SKM-1 treated with dmso at 0.1 percent for 144 hours (cell line): ENCODE data around the gene SDK1.
"Not testable (repeated sequence)": the region's sequence is repeated elsewhere in the genome, so short reads cannot be mapped to it uniquely, and the experiment has no call there.

Experiments used
- DNase-seq: peaks from one replicate; lab custom pipeline; 2025; ENCODE audit not compliant: unreplicated experiment; lab: John Stamatoyannopoulos, UW

Gene SDK1

DNA sequence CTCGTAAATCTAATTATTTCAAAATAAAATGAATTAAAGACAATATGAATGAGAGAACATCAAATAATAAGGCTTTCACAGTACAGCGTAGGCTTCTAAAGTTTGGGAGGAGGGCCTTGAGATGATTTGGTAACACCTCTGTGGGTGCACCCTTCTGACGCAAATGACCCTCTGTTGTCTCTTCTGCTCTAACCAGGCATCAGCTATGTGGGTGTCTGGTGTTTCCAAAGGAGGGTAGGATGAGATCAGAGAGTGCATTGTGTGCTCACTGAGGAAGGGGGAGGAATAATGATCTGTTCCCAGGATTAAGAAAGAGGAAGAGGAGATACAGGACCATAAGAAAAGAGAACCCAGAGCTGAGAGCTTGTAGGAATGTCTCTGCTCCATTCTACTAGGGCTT lies 420.4 kb downstream of the SDK1 start:
- DNase-seq = no peak

- DNase-seq = no peak
Measured at GRCh38 chr7:3722396-3722922, 421.4 kb downstream of the SDK1 start.

DNA sequence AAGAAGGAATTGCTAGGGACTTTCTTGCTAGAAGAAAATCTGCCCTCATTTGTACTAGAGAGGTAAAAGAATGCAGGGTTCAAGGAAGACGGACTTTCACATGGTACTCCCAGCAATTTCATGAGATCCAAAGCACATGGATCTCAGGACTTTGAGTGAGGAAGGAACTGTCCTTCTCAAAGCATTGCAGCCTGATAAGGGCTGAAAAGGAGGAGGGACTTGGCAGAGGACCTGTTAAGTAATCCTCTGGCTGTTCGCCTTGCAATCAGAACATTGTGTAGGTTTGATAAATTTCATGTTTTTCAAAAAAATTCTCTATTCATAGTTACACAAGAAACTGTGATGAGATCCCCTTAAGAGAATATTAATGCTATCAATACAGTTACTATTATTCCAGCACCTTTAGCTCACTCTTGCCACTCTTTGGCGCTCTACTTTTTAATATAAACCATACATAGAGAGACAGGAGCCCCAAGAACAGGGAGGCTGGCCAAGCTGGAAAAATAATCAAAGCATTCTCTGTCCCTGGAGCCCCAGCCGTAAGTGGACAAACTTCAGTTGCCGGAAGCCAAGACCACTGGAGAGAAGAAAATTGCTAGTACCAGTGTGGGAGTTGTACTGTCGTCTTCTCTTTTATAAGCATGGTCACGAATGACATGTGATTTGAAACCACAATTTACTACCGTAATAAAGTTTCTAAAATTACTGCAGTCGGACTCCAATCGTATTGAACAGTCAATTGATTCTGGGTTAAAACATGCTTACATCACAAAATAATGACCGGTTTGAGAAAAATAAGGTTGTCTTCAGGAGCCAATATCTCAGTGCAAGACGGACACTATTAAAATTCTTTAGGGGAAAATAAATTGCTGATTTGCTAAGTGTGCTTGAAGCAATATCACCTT lies 424.4 kb downstream of the SDK1 start:
- no peak for DNase-seq

DNA sequence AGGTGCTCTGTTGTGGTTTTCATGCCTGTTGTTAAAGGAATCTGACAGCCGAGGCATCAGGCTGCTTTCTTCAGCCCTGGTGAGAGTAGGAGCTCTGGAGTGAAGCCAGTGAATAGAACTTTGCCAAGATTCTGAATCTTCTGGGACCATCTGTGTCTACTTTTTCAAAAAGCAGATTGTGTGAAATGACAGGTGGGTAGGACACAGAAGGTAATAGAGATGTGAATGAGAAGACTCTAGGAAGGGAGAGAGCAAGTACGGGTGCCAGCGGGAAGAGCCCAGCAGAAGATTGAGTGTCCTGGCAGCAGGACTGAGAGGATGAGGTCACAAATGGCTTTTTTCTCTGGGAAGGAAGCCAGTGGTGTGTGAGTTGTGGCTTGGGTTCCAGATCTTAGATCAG lies 429.2 kb downstream of the SDK1 start:
- DNase-seq = no peak

GRCh38 chr7:3732395-3733005 lies 431.4 kb downstream of the SDK1 start:
- DNase-seq = no peak

DNA sequence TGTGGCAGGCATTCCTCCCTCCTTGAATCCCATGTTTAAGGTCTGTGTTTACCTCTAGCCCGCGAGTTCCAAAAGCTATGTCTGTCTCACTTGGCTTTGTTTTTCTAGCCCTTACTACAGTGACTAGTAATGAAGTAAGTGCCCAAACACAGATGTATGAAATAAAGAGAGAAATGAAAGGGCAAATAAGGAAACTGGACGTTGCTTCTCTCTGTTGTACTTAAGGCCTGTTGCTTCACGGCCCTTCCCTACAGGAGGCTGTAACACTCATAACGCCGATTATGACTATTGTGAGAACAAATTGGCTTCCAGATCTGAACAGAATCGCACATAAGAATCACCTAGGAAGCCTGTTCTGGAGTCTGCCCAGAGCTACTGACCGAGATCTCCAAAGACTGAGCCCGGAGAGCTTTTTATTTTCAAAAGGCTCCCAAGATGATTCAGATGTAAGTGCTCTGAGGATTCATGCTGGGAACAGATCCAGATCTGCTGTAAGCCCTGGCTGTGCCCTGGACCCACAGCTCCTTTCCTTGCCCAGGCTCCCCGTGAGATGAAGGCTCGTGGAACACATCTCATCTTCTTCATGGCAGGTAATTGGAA lies 432.6 kb downstream of the SDK1 start:
- DNase-seq = no peak

GRCh38 chr7:3738964-3739363 lies 437.9 kb downstream of the SDK1 start:
- no peak for DNase-seq

DNA sequence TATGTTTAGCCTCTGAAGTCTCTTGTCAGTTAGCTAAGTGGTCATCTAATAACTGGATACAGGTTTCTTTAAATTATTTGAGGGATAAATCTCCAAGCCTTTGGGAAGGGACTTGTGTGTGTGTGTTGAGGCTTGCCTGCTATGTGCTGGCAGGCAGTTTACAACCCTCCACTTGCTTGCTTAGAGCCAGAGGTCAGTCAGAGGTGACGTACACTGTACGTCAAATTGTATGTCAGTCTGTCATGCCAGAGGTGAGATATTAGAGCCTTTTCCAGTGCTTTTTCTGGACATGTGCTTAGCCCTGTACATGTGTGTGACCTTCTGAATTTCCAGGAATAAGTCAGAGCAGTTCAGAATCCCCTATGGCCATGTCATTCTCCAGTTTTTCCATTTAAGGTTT lies 438.9 kb downstream of the SDK1 start:
- DNase-seq = no peak

DNA sequence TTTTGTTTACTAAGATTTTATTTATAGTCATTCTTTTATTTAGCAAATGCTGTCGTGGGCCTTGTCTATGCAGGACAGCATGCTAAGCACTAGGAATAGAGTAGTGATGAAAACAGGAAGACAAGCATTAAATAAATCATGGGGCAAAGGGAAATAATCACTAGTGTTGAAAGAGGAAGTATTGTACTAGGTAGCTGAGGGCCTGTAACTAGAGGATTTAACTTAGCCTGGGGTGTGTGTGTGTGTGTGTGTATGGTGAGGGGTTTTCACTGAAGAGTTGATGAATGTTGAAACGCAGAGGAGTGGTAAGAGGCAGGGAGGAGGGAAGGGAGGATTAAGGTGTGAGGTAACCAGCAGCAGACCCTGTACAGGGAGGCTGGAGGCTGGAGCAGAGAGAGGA lies 446.4 kb downstream of the SDK1 start:
- DNase-seq = peak; percentile 53

DNA sequence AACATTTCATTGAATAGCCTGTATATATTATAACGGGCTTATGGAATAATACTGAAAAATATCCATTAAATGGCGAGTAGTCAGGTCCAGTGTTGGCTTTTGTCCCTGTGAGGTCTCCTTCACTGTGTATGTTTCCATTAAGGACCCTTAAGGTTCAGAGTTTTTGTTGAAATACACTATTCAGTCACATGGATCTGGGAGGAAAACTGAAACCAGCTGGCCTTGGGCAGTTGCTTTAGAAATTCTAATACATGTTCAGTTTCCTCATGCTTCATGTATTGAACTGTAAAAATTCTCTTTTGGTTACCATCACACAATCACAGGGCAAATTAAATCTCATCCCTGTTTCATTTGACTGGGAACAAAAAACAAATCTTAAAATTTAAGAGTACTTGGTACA lies 447.3 kb downstream of the SDK1 start:
- no peak for DNase-seq

GRCh38 chr7:3753868-3754267 lies 452.8 kb downstream of the SDK1 start:
- no peak for DNase-seq

GRCh38 chr7:3754493-3755341 lies 453.7 kb downstream of the SDK1 start:
- DNase-seq = no peak

DNA sequence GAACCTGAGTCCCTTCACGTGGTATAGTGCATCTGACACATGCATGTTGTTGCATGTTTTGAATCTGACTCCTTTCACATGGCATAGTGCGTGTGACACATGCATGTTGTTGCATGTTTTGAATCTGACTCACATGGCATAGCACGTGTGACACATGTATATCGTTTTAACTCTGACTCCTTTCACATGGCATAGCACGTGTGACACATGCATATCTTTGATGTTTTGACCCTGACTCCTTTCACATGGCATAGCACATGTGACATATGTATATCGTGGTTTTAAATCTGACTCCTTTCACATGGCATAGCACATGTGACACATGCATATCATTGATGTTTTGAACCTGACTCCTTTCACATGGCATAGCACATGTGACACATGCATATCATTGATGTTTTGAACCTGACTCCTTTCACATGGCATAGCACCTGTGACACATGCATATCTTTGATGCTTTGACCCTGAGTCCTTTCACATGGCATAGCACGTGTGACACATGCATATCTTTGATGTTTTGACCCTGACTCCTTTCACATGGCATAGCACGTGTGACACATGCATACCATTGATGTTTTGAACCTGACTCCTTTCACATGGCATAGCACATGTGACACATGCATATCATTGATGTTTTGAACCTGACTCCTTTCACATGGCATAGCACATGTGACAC lies 454.9 kb downstream of the SDK1 start:
- not testable (repeated sequence) for DNase-seq

- DNase-seq = peak; percentile 9
Measured at GRCh38 chr7:3757059-3757458, 456.0 kb downstream of the SDK1 start.

- no peak for DNase-seq
Measured at GRCh38 chr7:3760651-3761050, 459.6 kb downstream of the SDK1 start.

- no peak for DNase-seq
Measured at GRCh38 chr7:3762146-3762831, 461.2 kb downstream of the SDK1 start.

DNA sequence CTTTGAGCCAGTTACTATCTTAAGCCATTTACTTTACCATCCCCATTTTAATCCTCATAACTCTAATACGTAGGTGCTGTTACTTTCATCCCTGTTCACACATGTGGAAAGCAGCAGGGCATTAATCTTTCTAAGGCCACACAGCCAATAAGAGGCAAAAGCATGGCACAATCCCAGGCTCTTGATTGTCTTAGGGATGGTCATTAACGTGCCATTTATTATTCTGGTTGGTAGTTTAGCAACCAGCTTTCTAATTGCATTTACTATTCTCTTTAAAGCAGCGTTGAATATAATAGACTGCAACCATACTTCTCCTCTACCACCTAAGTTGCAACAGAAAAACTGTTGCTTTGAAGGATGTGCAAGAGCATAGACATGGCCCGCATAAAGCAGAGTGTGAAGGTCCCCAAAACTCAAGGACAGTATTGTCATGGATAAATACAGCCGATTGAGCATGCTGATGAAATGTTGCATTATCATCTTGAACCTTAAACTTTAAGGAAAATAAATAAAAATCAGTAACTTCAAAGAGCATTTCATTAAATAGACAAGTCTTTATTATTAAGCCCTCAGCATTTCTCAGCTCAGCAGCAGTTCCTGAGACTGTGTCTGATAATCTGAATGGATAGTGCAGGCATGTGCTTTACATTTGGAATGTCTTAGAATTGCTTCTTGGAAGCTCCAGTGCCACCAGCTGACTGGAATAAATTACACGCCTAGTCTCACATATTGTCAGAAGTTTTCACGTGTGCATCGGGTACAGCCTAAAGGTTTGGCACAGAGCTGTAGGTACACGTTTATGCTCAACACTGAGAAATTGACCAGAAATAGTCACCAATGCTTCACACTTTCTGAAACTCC lies 467.1 kb downstream of the SDK1 start:
- no peak for DNase-seq

DNA sequence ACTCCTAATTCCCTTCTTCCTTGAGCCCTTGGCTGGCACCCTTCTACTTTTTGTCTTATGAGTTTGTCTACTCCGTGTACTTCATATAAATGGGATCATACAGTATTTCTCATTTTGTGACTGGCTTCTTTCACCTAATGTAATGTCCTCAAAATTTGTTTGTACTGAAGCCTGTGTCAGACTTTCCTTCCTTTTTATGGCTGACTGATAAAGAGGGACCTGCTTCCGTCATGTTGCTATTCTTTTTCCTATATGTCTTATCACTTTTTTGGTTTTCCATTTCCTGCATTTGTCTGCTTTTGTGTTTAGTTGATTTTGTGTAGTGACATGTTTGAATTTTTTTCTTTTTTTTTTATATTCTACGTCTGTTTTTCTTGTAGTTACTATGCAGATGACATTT lies 470.9 kb downstream of the SDK1 start:
- DNase-seq = no peak

DNA sequence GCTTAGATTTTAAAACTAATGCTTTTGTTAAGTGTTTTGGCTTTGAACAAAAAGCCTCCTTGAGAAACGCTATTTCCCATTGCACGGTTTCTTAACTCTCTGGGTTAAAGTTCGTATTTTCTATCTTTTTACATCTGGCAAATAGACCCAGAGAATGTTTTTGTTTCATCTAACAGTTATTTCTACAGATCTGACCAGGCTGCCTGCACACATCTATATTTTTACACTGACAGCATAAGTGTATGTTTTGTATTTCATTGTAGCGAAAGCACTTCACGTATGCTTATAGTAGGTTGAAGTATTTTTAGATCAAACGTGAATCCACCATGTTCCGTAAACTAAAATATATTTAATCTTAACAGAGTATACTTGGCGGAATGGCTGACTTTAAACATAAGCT lies 477.3 kb downstream of the SDK1 start:
- DNase-seq = no peak
